Immature natural killer cell (primary cell): ENCODE data around the gene MYO1A. TPM values are rescaled to one million over a fixed set of nuclear protein-coding genes. Genes with fewer than 3 reads are reported as not detected.
"Not testable (repeated sequence)": the region's sequence is repeated elsewhere in the genome, so short reads cannot be mapped to it uniquely, and the experiment has no call there.

Source experiments
- DNase-seq, 3 donors: peaks; one replicate each; pipeline ENCODE4 v3.0.0; 2022; ENCODE audit warnings: mixed read lengths in 1 of 3
- H3K27ac Mint-ChIP-seq, 6 donors: one replicate each; pipeline ENCODE4 v1.8.0; 2020; ENCODE audit warnings: mixed read lengths in 6 of 6, mild to moderate bottlenecking in 5 of 6, inconsistent platforms in 4 of 6, moderate library complexity in 3 of 6
- H3K27me3 Mint-ChIP-seq, 3 donors: one replicate each; pipeline ENCODE4 v1.8.0; 2020 to 2021; ENCODE audit warnings: low read depth in 3 of 3, mild to moderate bottlenecking in 3 of 3, mixed read lengths in 3 of 3, moderate library complexity in 3 of 3, inconsistent platforms in 1 of 3
- H3K36me3 Mint-ChIP-seq, 3 donors: one replicate each; pipeline ENCODE4 v1.8.0; 2020; ENCODE audit warnings: mixed read lengths in 3 of 3, inconsistent platforms in 2 of 3, mild to moderate bottlenecking in 2 of 3
- H3K4me1 Mint-ChIP-seq, 2 donors: one replicate each; pipeline ENCODE4 v1.8.0; 2020; ENCODE audit warnings: inconsistent platforms in 2 of 2, mild to moderate bottlenecking in 2 of 2, mixed read lengths in 2 of 2, moderate library complexity in 1 of 2
- H3K4me3 Mint-ChIP-seq, 5 donors: one replicate each; pipeline ENCODE4 v1.8.0; 2020; ENCODE audit warnings: mild to moderate bottlenecking in 5 of 5, mixed read lengths in 5 of 5, inconsistent platforms in 3 of 5, moderate library complexity in 3 of 5
- H3K9me3 Mint-ChIP-seq, 6 donors: one replicate each; pipeline ENCODE4 v1.8.0; 2020; ENCODE audit warnings: mild to moderate bottlenecking in 6 of 6, mixed read lengths in 6 of 6, inconsistent platforms in 4 of 6, moderate library complexity in 3 of 6
- polyA plus RNA-seq, 3 donors: library from polyadenylated mRNA; unstranded; fragments of 300-500 nt; fragmentation: Illumina TruSeq; gene quantifications; one replicate each; pipeline ENCODE4 v1.2.3, GENCODE V29; 2021

MYO1A gene
- polyA plus RNA-seq, 3 donors from 2014 or later: not detected

GRCh38 chr12:57031789-57032188 is 18.1 kb downstream of the MYO1A start:
- H3K4me3 Mint-ChIP-seq: no peak overlapping the region
- no peak for DNase-seq
- H3K36me3 Mint-ChIP-seq: no peaks in the 10 kb centered on the region
- H3K27ac Mint-ChIP-seq: no peak overlapping the region
- H3K4me1 Mint-ChIP-seq: peaks cover 8 to 10% of the 10 kb centered on the region in 2 donors
- H3K27me3 Mint-ChIP-seq: peaks cover 0 to 8% (median 4%) of the 10 kb centered on the region in 3 donors
- H3K9me3 Mint-ChIP-seq: no peaks in the 10 kb centered on the region

- no peaks in the 10 kb centered on the region for H3K9me3 Mint-ChIP-seq
- H3K4me3 Mint-ChIP-seq: no peak overlapping the region
- no peak for DNase-seq
- peaks cover 0 to 8% (median 5%) of the 10 kb centered on the region in 3 donors for H3K27me3 Mint-ChIP-seq
- no peaks in the 10 kb centered on the region for H3K36me3 Mint-ChIP-seq
- peaks cover 8 to 12% of the 10 kb centered on the region in 2 donors for H3K4me1 Mint-ChIP-seq
- no peak overlapping the region for H3K27ac Mint-ChIP-seq
Observed at GRCh38 chr12:57031138-57031725, 18.7 kb downstream of the MYO1A start.

- H3K9me3 Mint-ChIP-seq: no peaks in the 10 kb centered on the region
- no peak for DNase-seq
- H3K27ac Mint-ChIP-seq: no peak overlapping the region
- H3K36me3 Mint-ChIP-seq: no peaks in the 10 kb centered on the region
- H3K4me1 Mint-ChIP-seq: peaks cover 8 to 12% of the 10 kb centered on the region in 2 donors
- no peak overlapping the region for H3K4me3 Mint-ChIP-seq
- peaks cover 0 to 8% (median 5%) of the 10 kb centered on the region in 3 donors for H3K27me3 Mint-ChIP-seq
Observed at GRCh38 chr12:57029457-57029856, 20.5 kb downstream of the MYO1A start.

GRCh38 chr12:57027805-57028153 is 22.1 kb downstream of the MYO1A start:
- Mint-ChIP-seq H3K36me3 (no peaks in the 10 kb centered on the region), H3K27me3 (peaks cover 0 to 7% (median 5%) of the 10 kb centered on the region in 3 donors), H3K4me1 (peaks cover 8 to 12% of the 10 kb centered on the region in 2 donors), H3K9me3 (no peaks in the 10 kb centered on the region), H3K4me3 (no peak overlapping the region), H3K27ac (no peak overlapping the region)
- DNase-seq: no peak

- peaks cover 8 to 12% of the 10 kb centered on the region in 2 donors for H3K4me1 Mint-ChIP-seq
- H3K9me3 Mint-ChIP-seq: no peaks in the 10 kb centered on the region
- peaks cover 0 to 7% (median 5%) of the 10 kb centered on the region in 3 donors for H3K27me3 Mint-ChIP-seq
- no peak for DNase-seq
- peak overlapping the region in 1 of 6 donors; percentile 55 for H3K27ac Mint-ChIP-seq
- H3K4me3 Mint-ChIP-seq: no peak overlapping the region
- H3K36me3 Mint-ChIP-seq: no peaks in the 10 kb centered on the region
Observed at GRCh38 chr12:57027011-57027804, 22.7 kb downstream of the MYO1A start.

GRCh38 chr12:57025196-57025595 is 24.7 kb downstream of the MYO1A start:
- peaks cover 0 to 5% (median 1%) of the 10 kb centered on the region in 3 donors for H3K27me3 Mint-ChIP-seq
- no peaks in the 10 kb centered on the region for H3K36me3 Mint-ChIP-seq
- no peak overlapping the region for H3K4me3 Mint-ChIP-seq
- no peak overlapping the region for H3K27ac Mint-ChIP-seq
- DNase-seq: no peak
- H3K4me1 Mint-ChIP-seq: peaks cover 0 to 7% of the 10 kb centered on the region in 2 donors
- no peaks in the 10 kb centered on the region for H3K9me3 Mint-ChIP-seq

GRCh38 chr12:57022324-57022723 is 27.6 kb downstream of the MYO1A start:
- not testable (repeated sequence) for DNase-seq, H3K4me1 Mint-ChIP-seq, H3K9me3 Mint-ChIP-seq, H3K27ac Mint-ChIP-seq, H3K27me3 Mint-ChIP-seq, H3K4me3 Mint-ChIP-seq, H3K36me3 Mint-ChIP-seq

GRCh38 chr12:57019983-57020719 is 29.8 kb downstream of the MYO1A start:
- DNase-seq: no peak
- Mint-ChIP-seq H3K4me3 (no peak overlapping the region), H3K36me3 (no peaks in the 10 kb centered on the region), H3K27me3 (peaks cover 0 to 9% (median 5%) of the 10 kb centered on the region in 3 donors), H3K9me3 (no peaks in the 10 kb centered on the region), H3K4me1 (no peaks in the 10 kb centered on the region), H3K27ac (no peak overlapping the region)

GRCh38 chr12:57018906-57019305 is 31.0 kb downstream of the MYO1A start:
- no peak overlapping the region for H3K27ac Mint-ChIP-seq
- no peaks in the 10 kb centered on the region for H3K4me1 Mint-ChIP-seq
- H3K4me3 Mint-ChIP-seq: no peak overlapping the region
- H3K36me3 Mint-ChIP-seq: no peaks in the 10 kb centered on the region
- peaks cover 0 to 11% (median 8%) of the 10 kb centered on the region in 3 donors for H3K27me3 Mint-ChIP-seq
- H3K9me3 Mint-ChIP-seq: no peaks in the 10 kb centered on the region
- DNase-seq: no peak

GRCh38 chr12:57018353-57018752 is 31.6 kb downstream of the MYO1A start:
- H3K9me3 Mint-ChIP-seq, H3K4me3 Mint-ChIP-seq, H3K36me3 Mint-ChIP-seq, DNase-seq, H3K27ac Mint-ChIP-seq, H3K4me1 Mint-ChIP-seq: not testable (repeated sequence)
- peaks cover 0 to 11% (median 8%) of the 10 kb centered on the region in 3 donors for H3K27me3 Mint-ChIP-seq

- Mint-ChIP-seq H3K36me3 (no peaks in the 10 kb centered on the region), H3K27me3 (peaks cover 2 to 11% (median 11%) of the 10 kb centered on the region in 3 donors), H3K27ac (no peak within 1 kb of the TSS), H3K9me3 (no peaks in the 10 kb centered on the region), H3K4me3 (no peak within 1 kb of the TSS), H3K4me1 (no peaks in the 10 kb centered on the region)
- DNase-seq: no peak
Observed at GRCh38 chr12:57016348-57016747, 33.6 kb downstream of the MYO1A start, which contains the start of gene TAC3. Gene TAC3 (minus strand): TSS chr12:57016529. CDS start chr12:57015797, 732 bp downstream.

- no peak overlapping the region for H3K4me3 Mint-ChIP-seq
- no peak overlapping the region for H3K27ac Mint-ChIP-seq
- H3K27me3 Mint-ChIP-seq: peaks cover 2 to 11% (median 7%) of the 10 kb centered on the region in 3 donors
- DNase-seq: no peak
- H3K36me3 Mint-ChIP-seq: no peaks in the 10 kb centered on the region
- peaks cover 3 to 5% of the 10 kb centered on the region in 2 donors for H3K4me1 Mint-ChIP-seq
- H3K9me3 Mint-ChIP-seq: no peaks in the 10 kb centered on the region
Observed at GRCh38 chr12:57012600-57013465, 37.1 kb downstream of the MYO1A start.
